ENCODE measurements around the gene PLA2G2F.

PLA2G2F gene

DNA sequence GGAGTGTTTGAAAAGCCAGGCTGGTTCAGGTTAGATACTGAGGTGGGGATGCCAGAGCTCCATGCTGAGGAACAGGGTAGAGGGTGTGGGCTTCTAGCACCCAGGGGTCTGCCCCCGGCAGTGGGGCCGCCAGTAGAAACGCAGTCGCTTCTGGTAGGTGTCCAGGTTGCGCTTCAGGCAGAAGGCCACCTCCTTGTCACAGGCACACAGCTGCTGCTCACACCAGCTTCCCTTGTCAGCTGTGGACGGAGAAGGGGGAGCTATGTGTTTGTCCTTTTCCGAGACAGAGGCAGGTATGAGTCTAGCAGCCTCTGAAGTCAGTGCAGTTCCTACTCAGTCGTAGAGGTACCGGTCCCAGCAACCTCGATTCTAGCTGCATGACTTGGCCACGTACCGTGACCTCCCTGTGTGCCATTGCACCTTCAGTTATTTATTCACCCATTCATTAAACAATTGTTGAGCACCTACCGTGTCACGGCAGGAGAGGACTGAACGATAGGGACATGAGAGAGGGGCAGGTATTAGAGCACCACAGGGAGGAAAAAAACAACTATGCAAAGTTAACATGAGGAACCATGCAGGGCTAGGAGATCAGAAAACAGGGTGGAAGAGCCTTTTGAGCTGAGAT lies 25.0 kb upstream of the PLA2G2F start:
- TF ChIP-seq, protein P1, sequence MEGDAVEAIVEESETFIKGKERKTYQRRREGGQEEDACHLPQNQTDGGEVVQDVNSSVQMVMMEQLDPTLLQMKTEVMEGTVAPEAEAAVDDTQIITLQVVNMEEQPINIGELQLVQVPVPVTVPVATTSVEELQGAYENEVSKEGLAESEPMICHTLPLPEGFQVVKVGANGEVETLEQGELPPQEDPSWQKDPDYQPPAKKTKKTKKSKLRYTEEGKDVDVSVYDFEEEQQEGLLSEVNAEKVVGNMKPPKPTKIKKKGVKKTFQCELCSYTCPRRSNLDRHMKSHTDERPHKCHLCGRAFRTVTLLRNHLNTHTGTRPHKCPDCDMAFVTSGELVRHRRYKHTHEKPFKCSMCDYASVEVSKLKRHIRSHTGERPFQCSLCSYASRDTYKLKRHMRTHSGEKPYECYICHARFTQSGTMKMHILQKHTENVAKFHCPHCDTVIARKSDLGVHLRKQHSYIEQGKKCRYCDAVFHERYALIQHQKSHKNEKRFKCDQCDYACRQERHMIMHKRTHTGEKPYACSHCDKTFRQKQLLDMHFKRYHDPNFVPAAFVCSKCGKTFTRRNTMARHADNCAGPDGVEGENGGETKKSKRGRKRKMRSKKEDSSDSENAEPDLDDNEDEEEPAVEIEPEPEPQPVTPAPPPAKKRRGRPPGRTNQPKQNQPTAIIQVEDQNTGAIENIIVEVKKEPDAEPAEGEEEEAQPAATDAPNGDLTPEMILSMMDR (IDR thresholded peaks at IDR 0.05; ENCODE audit: low read depth, low read length), result no peak

DNA sequence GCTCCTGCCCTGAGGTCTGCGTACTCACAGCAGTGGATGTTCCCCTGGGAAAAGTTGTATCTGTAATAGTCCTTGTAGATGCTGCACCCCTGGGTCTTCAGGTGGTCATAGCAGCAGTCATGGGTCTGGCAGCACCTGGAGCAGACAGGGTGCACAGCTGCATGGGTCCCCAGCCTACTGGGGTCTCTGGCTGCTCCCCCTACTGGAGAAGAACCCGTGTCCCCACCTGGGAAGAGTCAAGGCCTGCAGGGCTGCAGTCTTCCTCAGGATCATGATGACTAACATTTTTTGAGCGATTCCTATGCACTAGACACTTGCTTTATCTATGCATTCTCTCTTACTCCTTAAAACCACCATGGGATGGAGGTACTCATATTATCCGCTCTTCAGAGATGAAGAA lies 23.6 kb upstream of the PLA2G2F start:
- TF ChIP-seq, protein P1 (IDR thresholded peaks at IDR 0.05; ENCODE audit: low read depth, low read length), result no peak
- H3K4me3 ChIP-seq (ENCODE audit: low read depth, low read length), result no peak overlapping the region

More for the DNA sequence above, 25.0 kb upstream of the PLA2G2F start:
- H3K4me3 ChIP-seq (ENCODE audit: low read depth, low read length), result no peak overlapping the region

DNA sequence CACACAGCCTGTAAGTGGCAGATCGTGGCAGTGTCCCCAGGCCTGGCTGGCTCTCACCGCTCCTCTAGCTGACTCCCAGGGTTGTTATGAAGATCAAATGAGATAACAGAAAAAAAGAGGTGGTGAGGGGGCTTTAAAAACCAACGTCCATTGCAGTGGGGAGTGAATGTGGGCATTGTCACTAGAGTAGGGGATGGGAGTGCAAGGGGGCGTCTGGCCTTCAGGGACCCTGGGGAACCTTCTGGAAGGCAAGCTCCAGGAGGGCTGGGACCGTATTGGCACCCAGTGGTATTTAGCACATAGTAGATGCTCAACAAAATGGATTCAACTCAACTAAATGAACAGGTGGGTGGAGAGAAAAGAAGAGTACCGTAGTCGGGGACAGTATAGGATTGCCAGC lies 23.2 kb upstream of the PLA2G2F start:
- TF ChIP-seq, protein P1 (IDR thresholded peaks at IDR 0.05; ENCODE audit: low read depth, low read length), result no peak
- no peak overlapping the region for H3K4me3 ChIP-seq (ENCODE audit: low read depth, low read length)

DNA sequence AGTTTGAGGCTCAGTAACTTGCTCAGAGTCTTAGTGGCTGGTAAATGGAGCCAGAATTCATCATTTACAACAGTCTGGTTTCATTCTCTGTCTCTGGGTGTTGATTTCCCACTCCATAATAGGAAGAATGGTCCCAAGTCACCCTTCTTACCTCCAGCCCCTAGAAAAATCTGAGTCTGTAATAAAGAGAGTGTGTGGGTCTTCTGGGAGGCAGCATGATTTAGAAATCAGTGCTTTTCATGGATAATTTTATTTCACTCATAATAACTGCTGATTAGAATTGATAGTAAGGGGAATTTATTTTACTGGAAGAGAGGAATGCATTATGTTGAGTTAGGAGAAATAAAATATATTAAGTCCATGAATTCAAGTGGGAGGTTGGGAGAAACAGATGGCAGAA lies 21.9 kb upstream of the PLA2G2F start:
- H3K4me3 ChIP-seq (ENCODE audit: low read depth, low read length), result no peak overlapping the region
- TF ChIP-seq, protein P1 (IDR thresholded peaks at IDR 0.05; ENCODE audit: low read depth, low read length), result no peak

DNA sequence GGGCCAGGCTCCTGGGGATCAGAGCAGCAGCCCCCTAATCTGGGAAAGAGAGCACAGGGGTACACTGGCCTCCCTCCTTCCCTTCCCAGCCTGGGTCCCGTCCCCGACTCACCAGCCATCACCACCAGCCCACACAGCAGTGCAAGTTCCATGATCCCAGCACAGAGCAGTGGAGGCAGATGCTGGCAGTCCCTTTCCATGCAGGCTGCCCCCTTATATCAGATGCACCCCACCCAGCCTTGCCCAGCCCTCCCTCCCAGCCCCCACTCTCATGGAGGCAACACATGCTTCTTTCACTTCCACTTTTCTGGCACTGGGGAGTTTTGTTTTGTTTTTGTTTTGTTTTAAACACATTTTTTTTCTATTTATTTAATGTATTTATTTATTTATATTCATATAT lies 19.8 kb upstream of the PLA2G2F start, which contains the start of gene PLA2G2D:
Gene PLA2G2D, minus strand, starts transcription at position 190 of the 400 bp plus-strand sequence. Its CDS starts 38 bp downstream, at position 152.
- H3K4me3 ChIP-seq (ENCODE audit: low read depth, low read length), result no peak within 1 kb of the TSS
- TF ChIP-seq, protein P1 (IDR thresholded peaks at IDR 0.05; ENCODE audit: low read depth, low read length), result no peak

DNA sequence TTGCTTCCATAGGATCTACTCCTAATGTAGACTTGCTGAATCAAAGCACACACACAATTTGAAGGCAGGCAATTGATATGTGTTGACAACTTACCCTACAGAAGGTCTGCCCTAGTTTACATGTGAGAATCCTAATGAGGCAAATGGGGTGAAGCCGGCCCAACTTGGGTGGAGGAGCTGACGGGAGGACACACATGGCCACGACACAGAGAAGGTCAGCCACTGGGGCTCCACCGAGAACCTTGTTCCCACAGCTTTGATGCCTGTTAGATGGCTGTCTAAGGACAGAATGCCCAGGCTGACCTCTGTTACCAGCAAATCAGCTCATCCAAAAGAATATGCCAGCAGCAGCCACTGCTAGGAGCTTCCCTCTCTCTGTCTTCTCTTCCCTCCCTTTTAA lies 18.3 kb upstream of the PLA2G2F start:
- TF ChIP-seq, protein P1 (IDR thresholded peaks at IDR 0.05; ENCODE audit: low read depth, low read length), result no peak
- no peak overlapping the region for H3K4me3 ChIP-seq (ENCODE audit: low read depth, low read length)

DNA sequence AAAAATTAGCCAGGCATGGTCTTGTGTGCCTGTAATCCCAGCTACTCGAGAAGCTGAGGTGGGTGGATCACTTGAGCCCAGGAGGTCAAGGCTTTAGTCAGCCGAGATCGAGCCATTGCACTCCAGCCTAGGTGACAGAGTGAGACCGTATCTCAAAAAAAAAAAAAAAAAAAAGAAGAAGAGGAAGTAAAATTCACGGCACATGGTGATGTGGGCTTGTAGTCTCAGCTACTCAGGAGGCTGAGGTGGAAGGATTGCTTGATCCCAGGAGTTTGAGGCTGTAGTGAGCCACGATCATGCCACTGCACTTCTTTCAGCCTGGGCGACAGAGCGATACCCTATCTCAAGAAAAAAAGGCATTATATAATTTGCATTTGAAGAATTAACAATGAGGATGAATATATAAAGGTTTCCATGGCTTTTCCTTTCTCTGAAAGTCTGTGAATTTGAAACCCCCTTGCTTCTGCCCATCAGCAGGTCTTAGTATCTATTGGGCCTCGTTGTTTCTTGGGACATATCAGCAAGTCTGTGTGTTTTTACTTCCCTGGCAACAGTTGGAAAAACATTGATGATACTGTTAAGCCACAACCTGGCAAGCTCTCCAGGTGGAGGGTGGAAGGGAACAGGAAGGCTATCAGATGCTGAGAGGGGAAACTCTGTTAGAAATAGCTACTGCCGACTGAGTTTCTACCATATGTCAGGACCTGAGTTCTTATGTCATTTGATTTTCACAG lies 15.2 kb upstream of the PLA2G2F start:
- H3K4me3 ChIP-seq (ENCODE audit: low read depth, low read length), result no peak overlapping the region
- TF ChIP-seq, protein P1 (IDR thresholded peaks at IDR 0.05; ENCODE audit: low read depth, low read length), result no peak

All from WI38 (cell line).